Endothelial cell of umbilical vein (primary cell): Measurements from ENCODE around the gene FAM228B.

ENCODE experiments used
- CTCF ChIP-seq, 2 donors: IDR thresholded peaks; 1 replicate in 1 of 2; 2 replicates in 1 of 2; pipeline ENCODE4 v1.5.1; 2011; ENCODE audit warnings: low read length in 2 of 2, mild to moderate bottlenecking in 2 of 2, moderate library complexity in 2 of 2, control low read depth in 1 of 2, inconsistent platforms in 1 of 2, low read depth in 1 of 2; ENCODE audit not compliant: insufficient read depth in 1 of 2; ENCODE audit errors: extremely low read depth in 1 of 2
- EZH2 ChIP-seq: IDR thresholded peaks from 2 replicates; pipeline ENCODE4 v1.6.1; 2012; ENCODE audit warnings: borderline replicate concordance, low read depth, mild to moderate bottlenecking, moderate library complexity, low read length, inconsistent platforms; ENCODE audit not compliant: severe bottlenecking
- FOS ChIP-seq: IDR thresholded peaks from 2 replicates; pipeline ENCODE4 v1.6.1; 2011; ENCODE audit warnings: mild to moderate bottlenecking, low read length, moderate library complexity, borderline replicate concordance; ENCODE audit not compliant: insufficient read depth
- GATA2 ChIP-seq: IDR thresholded peaks from 2 replicates; pipeline ENCODE4 v1.7.0; 2011; ENCODE audit warnings: low read depth, mild to moderate bottlenecking, moderate library complexity, mixed read lengths, low read length; ENCODE audit not compliant: insufficient read length, insufficient read depth
- JUN ChIP-seq: IDR thresholded peaks from 2 replicates; pipeline ENCODE4 v1.6.1; 2011; ENCODE audit warnings: borderline replicate concordance, low read depth; ENCODE audit not compliant: insufficient read length, insufficient read depth
- MAX ChIP-seq: IDR thresholded peaks from 2 replicates; pipeline ENCODE4 v1.6.1; 2011; ENCODE audit not compliant: insufficient read depth, insufficient read length
- MYC ChIP-seq: IDR thresholded peaks from one replicate; pipeline ENCODE4 v1.6.1; 2011; ENCODE audit warnings: mild to moderate bottlenecking, low read depth, low read length
- POLR2A ChIP-seq: IDR thresholded peaks from 2 replicates; pipeline ENCODE4 v1.6.1; 2012; ENCODE audit warnings: low read depth, mild to moderate bottlenecking, control low read depth, low read length
- POLR2AphosphoS5 ChIP-seq: IDR thresholded peaks from 2 replicates; pipeline ENCODE4 v1.6.1; 2012; ENCODE audit warnings: low read depth, mild to moderate bottlenecking, control low read depth, low read length, moderate library complexity; ENCODE audit not compliant: insufficient read depth

DNA sequence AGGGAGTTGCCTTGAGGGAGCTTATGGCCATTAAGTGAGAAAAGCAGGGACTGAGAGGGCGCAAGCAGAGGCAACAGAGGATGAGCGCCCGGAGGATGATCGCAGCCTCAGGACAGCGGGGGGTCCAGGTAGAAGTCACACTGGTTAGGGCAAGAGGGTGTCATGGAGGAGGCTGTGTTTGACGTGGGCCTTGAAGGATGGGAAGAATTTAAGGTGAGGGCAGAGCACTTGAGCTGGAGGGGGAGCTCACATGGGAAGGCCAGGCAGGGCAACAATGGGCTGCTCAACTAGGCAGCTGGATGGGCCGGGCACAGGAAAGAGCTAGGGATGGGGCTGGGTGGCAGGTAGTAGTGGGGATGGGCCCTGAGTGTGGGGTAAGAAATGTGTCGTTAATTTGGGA is 83.4 kb downstream of the FAM228B start:
- TF ChIP-seq EZH2 (no peak), CTCF (IDR thresholded peaks at IDR 0.05; ENCODE audit: extremely low read depth in 1 of 2, insufficient read depth in 1 of 2, low read depth in 1 of 2, low read length in 2 of 2) (no peak), POLR2A (no peak), JUN (no peak), POLR2AphosphoS5 (no peak), GATA2 (no peak), MAX (no peak), MYC (no peak), FOS (no peak)
